ENCODE results near the gene MINDY4.

DNA sequence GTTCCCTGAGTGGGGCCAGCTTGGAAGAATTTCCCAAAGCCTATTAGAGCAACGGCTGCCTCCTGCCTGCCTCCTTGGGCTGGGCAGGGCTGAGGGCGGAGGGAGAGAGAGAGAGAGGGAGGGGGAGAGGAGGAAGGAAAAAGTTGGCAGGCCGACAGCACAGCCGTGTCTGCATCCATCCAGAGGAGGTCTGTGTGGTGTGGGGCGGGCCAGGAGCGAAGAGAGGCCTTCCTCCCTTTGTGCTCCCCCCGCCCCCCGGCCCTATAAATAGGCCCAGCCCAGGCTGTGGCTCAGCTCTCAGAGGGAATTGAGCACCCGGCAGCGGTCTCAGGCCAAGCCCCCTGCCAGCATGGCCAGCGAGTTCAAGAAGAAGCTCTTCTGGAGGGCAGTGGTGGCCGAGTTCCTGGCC, 140.3 kb downstream of the MINDY4 start, which contains the start of gene AQP1:
- TF ChIP-seq RFX5 (IDR thresholded peaks at IDR 0.05; ENCODE audit: borderline replicate concordance, low read depth, low read length): no peak
- TF ChIP-seq, protein P1, sequence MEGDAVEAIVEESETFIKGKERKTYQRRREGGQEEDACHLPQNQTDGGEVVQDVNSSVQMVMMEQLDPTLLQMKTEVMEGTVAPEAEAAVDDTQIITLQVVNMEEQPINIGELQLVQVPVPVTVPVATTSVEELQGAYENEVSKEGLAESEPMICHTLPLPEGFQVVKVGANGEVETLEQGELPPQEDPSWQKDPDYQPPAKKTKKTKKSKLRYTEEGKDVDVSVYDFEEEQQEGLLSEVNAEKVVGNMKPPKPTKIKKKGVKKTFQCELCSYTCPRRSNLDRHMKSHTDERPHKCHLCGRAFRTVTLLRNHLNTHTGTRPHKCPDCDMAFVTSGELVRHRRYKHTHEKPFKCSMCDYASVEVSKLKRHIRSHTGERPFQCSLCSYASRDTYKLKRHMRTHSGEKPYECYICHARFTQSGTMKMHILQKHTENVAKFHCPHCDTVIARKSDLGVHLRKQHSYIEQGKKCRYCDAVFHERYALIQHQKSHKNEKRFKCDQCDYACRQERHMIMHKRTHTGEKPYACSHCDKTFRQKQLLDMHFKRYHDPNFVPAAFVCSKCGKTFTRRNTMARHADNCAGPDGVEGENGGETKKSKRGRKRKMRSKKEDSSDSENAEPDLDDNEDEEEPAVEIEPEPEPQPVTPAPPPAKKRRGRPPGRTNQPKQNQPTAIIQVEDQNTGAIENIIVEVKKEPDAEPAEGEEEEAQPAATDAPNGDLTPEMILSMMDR (IDR thresholded peaks at IDR 0.05; ENCODE audit: control extremely low read depth in 1 of 3, insufficient read depth in 1 of 3, low read depth in 1 of 3, low read length in 3 of 3): no peak
- no peak for TF ChIP-seq POLR2A (IDR thresholded peaks at IDR 0.05; ENCODE audit: control extremely low read depth in 1 of 2, low read depth in 2 of 2, low read length in 2 of 2)
- no peak for TF ChIP-seq SUZ12 (IDR thresholded peaks at IDR 0.05; ENCODE audit: low read length)
- TF ChIP-seq JUND (IDR thresholded peaks at IDR 0.05; ENCODE audit: low read length): no peak
- TF ChIP-seq RXRA (IDR thresholded peaks at IDR 0.05; ENCODE audit: insufficient read depth, low read depth, low read length): no peak
- TF ChIP-seq ZNF274 (IDR thresholded peaks at IDR 0.05; ENCODE audit: borderline replicate concordance, extremely low read depth, low read length): no peak
- no peak for TF ChIP-seq SP1 (IDR thresholded peaks at IDR 0.05; ENCODE audit: low read depth, low read length)
- TF ChIP-seq GABPA (IDR thresholded peaks at IDR 0.05; ENCODE audit: borderline replicate concordance, insufficient read depth, low read length): no peak
- TF ChIP-seq EZH2 (IDR thresholded peaks at IDR 0.05; ENCODE audit: low read depth, low read length, severe bottlenecking): no peak
- TF ChIP-seq EP300 (IDR thresholded peaks at IDR 0.05; ENCODE audit: borderline replicate concordance in 1 of 2, low read depth in 2 of 2, low read length in 2 of 2): no peak
- TF ChIP-seq, protein P2, sequence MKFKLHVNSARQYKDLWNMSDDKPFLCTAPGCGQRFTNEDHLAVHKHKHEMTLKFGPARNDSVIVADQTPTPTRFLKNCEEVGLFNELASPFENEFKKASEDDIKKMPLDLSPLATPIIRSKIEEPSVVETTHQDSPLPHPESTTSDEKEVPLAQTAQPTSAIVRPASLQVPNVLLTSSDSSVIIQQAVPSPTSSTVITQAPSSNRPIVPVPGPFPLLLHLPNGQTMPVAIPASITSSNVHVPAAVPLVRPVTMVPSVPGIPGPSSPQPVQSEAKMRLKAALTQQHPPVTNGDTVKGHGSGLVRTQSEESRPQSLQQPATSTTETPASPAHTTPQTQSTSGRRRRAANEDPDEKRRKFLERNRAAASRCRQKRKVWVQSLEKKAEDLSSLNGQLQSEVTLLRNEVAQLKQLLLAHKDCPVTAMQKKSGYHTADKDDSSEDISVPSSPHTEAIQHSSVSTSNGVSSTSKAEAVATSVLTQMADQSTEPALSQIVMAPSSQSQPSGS (IDR thresholded peaks at IDR 0.05; ENCODE audit: low read length): no peak
- no peak for TF ChIP-seq NANOG (IDR thresholded peaks at IDR 0.05; ENCODE audit: insufficient read depth, low read depth, low read length, poor library complexity, severe bottlenecking)

Data from H1 (cell line).